Sigmoid colon (tissue), 7 donors: ENCODE data around the gene GATB. TPM values are rescaled to one million over a fixed set of nuclear protein-coding genes. Genes with fewer than 3 reads are reported as not detected.
A peak's percentile ranks its signal among the peaks of the same experiment; 100 is the strongest.

Experiments
- DNase-seq: peaks from one replicate; pipeline ENCODE4 v3.0.0-alpha.2; 2019
- H3K27ac ChIP-seq, 4 donors: fragments of 200-600 bp; sonication (generic); one replicate each; pipeline ENCODE4 v1.5.1; 2016 to 2019; ENCODE audit warnings: mild to moderate bottlenecking in 1 of 4
- H3K27me3 ChIP-seq, 3 donors: fragments of 200-600 bp; sonication (generic); one replicate each; pipeline ENCODE4 v1.5.1; 2019; ENCODE audit warnings: mild to moderate bottlenecking in 1 of 3
- H3K36me3 ChIP-seq, 4 donors: fragments of 200-600 bp; sonication (generic); one replicate each; pipeline ENCODE4 v1.5.1; 2016 to 2019
- H3K4me1 ChIP-seq, 4 donors: fragments of 200-600 bp; sonication (generic); one replicate each; pipeline ENCODE4 v1.5.1; 2017 to 2019
- H3K4me3 ChIP-seq, 4 donors: fragments of 200-600 bp; sonication (generic); one replicate each; pipeline ENCODE4 v1.5.1; 2017 to 2019; ENCODE audit warnings: mild to moderate bottlenecking in 2 of 4, moderate library complexity in 1 of 4
- H3K9me3 ChIP-seq, 4 donors: fragments of 200-600 bp in 3 of 4; sonication (generic) in 3 of 4; one replicate each; pipeline versions ENCODE4 v1.5.1 to v1.6.1; 2013 to 2019
- EP300 ChIP-seq, 4 donors: sonication (generic); formaldehyde crosslinking; IDR thresholded peaks; one replicate each; pipeline ENCODE4 v1.6.1; 2017; ENCODE audit warnings: antibody characterized with exemption in 4 of 4
- POLR2A ChIP-seq, 2 donors: fragments of 450-650 bp; IDR thresholded peaks; one replicate each; pipeline ENCODE4 v1.6.1; 2016; ENCODE audit warnings: antibody characterized with exemption in 2 of 2, mild to moderate bottlenecking in 2 of 2, moderate library complexity in 2 of 2
- POLR2AphosphoS5 ChIP-seq, 4 donors: sonication (generic); formaldehyde crosslinking; IDR thresholded peaks; one replicate each; pipeline ENCODE4 v1.6.1; 2017; ENCODE audit warnings: antibody characterized with exemption in 4 of 4
- WGBS, 2 donors: extraction: QIAGEN DNeasy Blood & Tissue Kit; methylation state at CpG; one replicate each; pipeline ENCODE4 v1.1.7; 2013; 5-methylcytosine and 5-hydroxymethylcytosine counted together
- intact Hi-C: fragments of 100-400 bp; cut with DNase I; formaldehyde crosslinking; loops from one replicate; pipeline ENCODE4 v1.15.1; 2023
- polyA plus RNA-seq, 3 donors: library from polyadenylated mRNA; stranded (reverse); fragments of 200-250 nt; gene quantifications; one replicate each; pipeline ENCODE4 v1.2.3, GENCODE V29; 2013
- total RNA-seq, 4 donors: library from RNA; depleted of rRNA; stranded (reverse); fragments of >200 nt; gene quantifications; one replicate each; pipeline ENCODE4 v1.1.0, GENCODE V29; 2016
- TF ChIP-seq, protein P1 (sequence below), 4 experiments: fragments of 450-650 bp in 3 of 4; fragments of 200-600 bp in 1 of 4; IDR thresholded peaks; one replicate each; pipeline ENCODE4 v1.5.1; 2016 to 2019; ENCODE audit warnings: antibody characterized with exemption in 4 of 4, mild to moderate bottlenecking in 3 of 4, moderate library complexity in 2 of 4
- donor health status: healthy with polysubstance abuse.
- donor health status: Bipolar disorder and iron deficiency.
- donor health status: healthy.

The GATB gene
- total and polyA plus RNA-seq, 7 donors, result 11.1 to 22.1 (median 15.1) TPM

DNA sequence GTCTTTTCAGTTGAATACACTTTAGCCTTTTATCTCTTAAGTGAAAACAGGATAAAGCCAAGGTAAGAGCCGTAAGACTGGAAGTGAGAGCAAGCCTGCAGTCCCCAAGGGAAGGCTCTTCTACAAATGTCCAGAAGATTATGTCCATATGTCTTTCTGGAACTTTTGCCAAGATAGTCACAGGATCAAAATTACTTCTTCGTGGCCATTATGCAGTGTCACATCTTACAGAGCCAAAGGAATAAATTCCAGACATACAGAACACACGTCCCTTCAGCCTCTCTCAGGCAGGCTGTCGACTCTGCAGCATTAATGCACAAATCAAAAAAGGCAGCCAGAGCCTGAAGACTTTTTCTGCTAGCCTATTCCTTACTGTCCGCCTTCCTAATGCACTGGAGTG lies 10.9 kb upstream of the GATB start:
- Histone ChIP-seq H3K9me3 (no peaks in the 10 kb centered on the region), H3K4me1 (no peaks in the 10 kb centered on the region), H3K27me3 (no peaks in the 10 kb centered on the region), H3K27ac (no peak overlapping the region), H3K36me3 (no peaks in the 10 kb centered on the region), H3K4me3 (no peak overlapping the region)
- TF ChIP-seq POLR2AphosphoS5 (IDR thresholded peaks at IDR 0.05), result no peak
- TF ChIP-seq POLR2A (IDR thresholded peaks at IDR 0.05), result no peak
- TF ChIP-seq, protein P1, sequence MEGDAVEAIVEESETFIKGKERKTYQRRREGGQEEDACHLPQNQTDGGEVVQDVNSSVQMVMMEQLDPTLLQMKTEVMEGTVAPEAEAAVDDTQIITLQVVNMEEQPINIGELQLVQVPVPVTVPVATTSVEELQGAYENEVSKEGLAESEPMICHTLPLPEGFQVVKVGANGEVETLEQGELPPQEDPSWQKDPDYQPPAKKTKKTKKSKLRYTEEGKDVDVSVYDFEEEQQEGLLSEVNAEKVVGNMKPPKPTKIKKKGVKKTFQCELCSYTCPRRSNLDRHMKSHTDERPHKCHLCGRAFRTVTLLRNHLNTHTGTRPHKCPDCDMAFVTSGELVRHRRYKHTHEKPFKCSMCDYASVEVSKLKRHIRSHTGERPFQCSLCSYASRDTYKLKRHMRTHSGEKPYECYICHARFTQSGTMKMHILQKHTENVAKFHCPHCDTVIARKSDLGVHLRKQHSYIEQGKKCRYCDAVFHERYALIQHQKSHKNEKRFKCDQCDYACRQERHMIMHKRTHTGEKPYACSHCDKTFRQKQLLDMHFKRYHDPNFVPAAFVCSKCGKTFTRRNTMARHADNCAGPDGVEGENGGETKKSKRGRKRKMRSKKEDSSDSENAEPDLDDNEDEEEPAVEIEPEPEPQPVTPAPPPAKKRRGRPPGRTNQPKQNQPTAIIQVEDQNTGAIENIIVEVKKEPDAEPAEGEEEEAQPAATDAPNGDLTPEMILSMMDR (IDR thresholded peaks at IDR 0.05), result no peak
- no peak for TF ChIP-seq EP300 (IDR thresholded peaks at IDR 0.05)
- intact Hi-C loops, result no loop called here
- 63 to 78% methylated on average over 5 of the region's 5 CpGs for WGBS, 2 donors
- DNase-seq, result no peak

DNA sequence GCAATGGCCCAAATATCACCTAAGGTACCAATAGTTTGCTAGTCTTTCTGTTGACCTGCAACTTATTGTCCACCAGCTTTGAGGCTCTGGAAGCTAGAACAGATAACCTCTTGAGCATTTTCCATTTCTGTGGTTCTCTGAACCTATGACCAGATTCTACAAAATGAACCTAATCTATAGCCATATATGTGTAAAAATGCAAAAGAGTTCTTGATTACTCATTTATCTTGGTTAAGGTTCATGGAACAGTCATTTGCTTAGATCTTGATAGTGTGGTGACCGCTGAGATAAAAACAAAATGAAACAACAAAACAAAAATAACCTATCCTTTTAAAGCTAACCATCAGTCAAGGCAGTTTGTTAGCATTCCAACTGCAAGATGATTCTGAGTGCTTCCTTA lies 9.3 kb upstream of the GATB start:
- no peak for DNase-seq
- 77 to 80% methylated on average over 1 of the region's 1 CpG for WGBS, 2 donors
- intact Hi-C loops, result no loop called here
- Histone ChIP-seq H3K27me3 (no peaks in the 10 kb centered on the region), H3K36me3 (no peaks in the 10 kb centered on the region), H3K4me3 (no peak overlapping the region), H3K9me3 (no peaks in the 10 kb centered on the region), H3K4me1 (no peaks in the 10 kb centered on the region), H3K27ac (no peak overlapping the region)
- TF ChIP-seq POLR2AphosphoS5 (IDR thresholded peaks at IDR 0.05) (no peak), EP300 (IDR thresholded peaks at IDR 0.05) (no peak), POLR2A (IDR thresholded peaks at IDR 0.05) (no peak)
- TF ChIP-seq, protein P1 (IDR thresholded peaks at IDR 0.05), result no peak

DNA sequence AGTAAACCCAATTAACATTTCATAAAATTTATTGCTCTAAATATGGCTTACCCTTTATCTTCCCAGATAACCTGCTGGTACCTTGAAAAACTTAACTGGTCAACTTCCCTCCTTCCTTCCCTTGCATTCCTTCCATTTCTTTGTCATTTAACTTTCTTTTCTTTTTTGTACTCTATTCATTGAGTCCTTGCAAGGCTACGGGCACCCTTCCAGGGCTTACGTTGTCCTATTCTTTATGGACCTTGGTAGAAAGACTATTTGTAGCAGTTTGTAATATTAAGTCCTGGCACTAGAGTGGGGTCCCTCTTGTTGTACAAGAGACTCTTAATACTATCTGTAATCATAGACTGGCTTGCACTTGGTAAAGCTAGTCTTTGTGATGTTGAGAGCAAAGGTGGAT lies 8.0 kb upstream of the GATB start:
- Histone ChIP-seq H3K9me3 (no peaks in the 10 kb centered on the region), H3K27me3 (no peaks in the 10 kb centered on the region), H3K4me3 (no peak overlapping the region), H3K36me3 (no peaks in the 10 kb centered on the region), H3K4me1 (no peaks in the 10 kb centered on the region), H3K27ac (no peak overlapping the region)
- TF ChIP-seq POLR2A (IDR thresholded peaks at IDR 0.05) (no peak), EP300 (IDR thresholded peaks at IDR 0.05) (no peak), POLR2AphosphoS5 (IDR thresholded peaks at IDR 0.05) (no peak)
- TF ChIP-seq, protein P1 (IDR thresholded peaks at IDR 0.05), result no peak
- DNase-seq, result no peak
- 83 to 93% methylated on average over 2 of the region's 2 CpGs for WGBS, 2 donors
- intact Hi-C loops, result no loop called here

DNA sequence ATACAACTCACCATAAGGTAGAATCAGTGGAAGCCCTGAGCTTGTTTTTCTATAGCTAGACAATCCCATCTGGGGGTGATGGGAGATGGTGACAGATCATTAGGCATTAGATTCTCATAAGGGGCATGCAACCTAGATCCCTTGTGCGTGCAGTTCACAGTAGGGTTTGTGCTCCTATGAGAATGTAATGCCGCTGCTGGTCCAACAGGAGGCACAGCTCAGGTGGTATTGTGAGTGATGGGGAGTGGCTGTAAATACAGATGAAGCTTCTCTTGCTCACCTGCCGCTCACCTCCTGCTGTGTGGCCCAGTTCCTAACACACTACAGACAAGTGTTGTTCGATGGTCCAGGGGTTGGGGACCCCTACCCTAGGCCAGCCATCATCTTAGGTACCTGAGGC lies 5.9 kb upstream of the GATB start:
- no peak for TF ChIP-seq POLR2A (IDR thresholded peaks at IDR 0.05)
- TF ChIP-seq, protein P1 (IDR thresholded peaks at IDR 0.05), result no peak
- no peak for TF ChIP-seq POLR2AphosphoS5 (IDR thresholded peaks at IDR 0.05)
- TF ChIP-seq EP300 (IDR thresholded peaks at IDR 0.05), result no peak
- Histone ChIP-seq H3K36me3 (no peaks in the 10 kb centered on the region), H3K4me1 (no peaks in the 10 kb centered on the region), H3K27ac (no peak overlapping the region), H3K9me3 (no peaks in the 10 kb centered on the region), H3K27me3 (no peaks in the 10 kb centered on the region), H3K4me3 (no peak overlapping the region)
- intact Hi-C loops, result no loop called here
- 26 to 77% methylated on average over 4 of the region's 4 CpGs for WGBS, 2 donors
- no peak for DNase-seq

DNA sequence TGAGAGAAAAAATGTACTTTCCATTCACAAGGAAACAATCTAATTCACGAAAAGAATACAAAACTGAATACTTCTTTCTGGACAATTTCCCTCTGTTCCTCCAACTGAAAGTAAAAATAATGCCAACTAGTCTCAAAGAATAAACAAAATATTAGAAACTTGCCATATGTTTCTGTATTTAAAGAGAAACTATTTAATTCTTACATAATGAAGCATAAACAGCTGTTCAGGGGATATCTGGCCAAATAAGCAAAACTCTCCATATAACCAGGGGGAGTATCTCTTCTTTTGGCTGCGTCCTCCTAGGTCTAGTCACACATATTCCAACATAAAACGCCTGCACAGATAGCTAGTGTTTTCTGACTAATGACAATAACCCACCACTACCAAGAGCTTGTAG lies 805 bp downstream of the GATB start:
- Histone ChIP-seq H3K27ac (no peak overlapping the region), H3K4me3 (peak overlapping the region in 3 of 4 donors; percentile 74 to 91 (median 74)), H3K27me3 (no peaks in the 10 kb centered on the region), H3K36me3 (peaks cover 0 to 28% (median 2%) of the 10 kb centered on the region in 4 donors), H3K4me1 (peaks cover 0 to 11% (median 7%) of the 10 kb centered on the region in 4 donors), H3K9me3 (no peaks in the 10 kb centered on the region)
- WGBS, 2 donors, result 27 to 30% methylated on average over 3 of the region's 3 CpGs
- intact Hi-C loops, result loop anchor here (5.0 kb wide), 5 partner anchors 88 to 1753 kb away; partner anchors contain the start of genes LRBA and RPS3A
- no peak for DNase-seq
- TF ChIP-seq EP300 (IDR thresholded peaks at IDR 0.05) (no peak), POLR2AphosphoS5 (IDR thresholded peaks at IDR 0.05) (no peak), POLR2A (IDR thresholded peaks at IDR 0.05) (no peak)
- TF ChIP-seq, protein P1 (IDR thresholded peaks at IDR 0.05), result no peak
